Progenitor cell of endocrine pancreas (in vitro differentiated cells): Measurements from ENCODE around the gene AKAP9. TPM values are rescaled to one million over a fixed set of nuclear protein-coding genes. Genes with fewer than 3 reads are reported as not detected.

Experiments used
- DNase-seq: peaks from one replicate; pipeline ENCODE4 v3.0.0; 2021; ENCODE audit warnings: low spot score; ENCODE audit not compliant: unreplicated experiment
- H3K27ac Mint-ChIP-seq: 2 replicates; pipeline ENCODE4 v1.8.0; 2021; ENCODE audit warnings: mild to moderate bottlenecking, moderate library complexity, mixed read lengths
- H3K27me3 Mint-ChIP-seq: 2 replicates; pipeline ENCODE4 v1.8.0; 2021; ENCODE audit warnings: mixed read lengths
- H3K36me3 Mint-ChIP-seq: 2 replicates; pipeline ENCODE4 v1.8.0; 2022; ENCODE audit warnings: mixed read lengths; ENCODE audit not compliant: insufficient read depth
- H3K4me1 Mint-ChIP-seq: 2 replicates; pipeline ENCODE4 v1.8.0; 2021; ENCODE audit warnings: low read depth, mixed read lengths
- H3K4me3 Mint-ChIP-seq: 2 replicates; pipeline ENCODE4 v1.8.0; 2021; ENCODE audit warnings: low read depth, mild to moderate bottlenecking, moderate library complexity, mixed read lengths
- H3K9me3 Mint-ChIP-seq: 2 replicates; pipeline ENCODE4 v1.8.0; 2021; ENCODE audit warnings: low read depth, mixed read lengths
- total RNA-seq: library from RNA; stranded (reverse); gene quantifications from 2 replicates; pipeline ENCODE4 v1.2.1, GENCODE V29; 2021
- TF ChIP-seq, protein P1 (sequence below): fragments of 200-600 bp; sonication (generic); IDR thresholded peaks from one replicate; pipeline ENCODE4 v1.5.0; 2021; ENCODE audit warnings: antibody characterized with exemption, mild to moderate bottlenecking; ENCODE audit not compliant: unreplicated experiment

Gene AKAP9
- total RNA-seq, 1 donor from 2014 or later = 105 TPM

DNA sequence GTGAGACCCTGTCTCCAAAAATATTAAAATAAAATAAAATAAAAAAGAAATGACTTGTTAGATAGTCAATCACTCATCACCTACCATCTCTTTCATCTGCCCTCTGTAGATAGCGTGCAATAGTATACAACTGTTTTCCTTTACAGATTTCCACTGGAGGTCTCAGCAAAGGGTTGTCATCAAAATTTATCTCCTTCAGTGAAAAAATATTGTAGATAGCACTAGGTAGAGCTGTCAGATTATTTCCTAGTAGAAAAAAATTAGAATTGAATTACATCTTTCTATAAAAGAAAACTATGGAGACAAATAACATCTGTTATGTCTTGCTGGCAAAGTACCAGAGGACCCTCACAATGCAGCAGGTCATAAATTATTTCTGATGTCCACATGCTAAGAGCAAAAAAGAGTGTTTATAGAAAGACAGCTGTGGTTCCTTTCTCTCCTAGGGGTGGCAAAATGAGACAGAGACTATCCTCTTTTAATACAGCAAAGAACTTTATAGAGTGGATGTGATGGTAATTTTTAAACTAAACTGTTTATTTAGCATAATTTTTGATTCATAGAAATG is 209.9 kb downstream of the AKAP9 start:
- Mint-ChIP-seq H3K9me3 (no peaks in the 10 kb centered on the region), H3K4me1 (no peaks in the 10 kb centered on the region), H3K36me3 (no peaks in the 10 kb centered on the region), H3K27me3 (no peaks in the 10 kb centered on the region), H3K27ac (no peak overlapping the region), H3K4me3 (no peak overlapping the region)
- TF ChIP-seq, protein P1, sequence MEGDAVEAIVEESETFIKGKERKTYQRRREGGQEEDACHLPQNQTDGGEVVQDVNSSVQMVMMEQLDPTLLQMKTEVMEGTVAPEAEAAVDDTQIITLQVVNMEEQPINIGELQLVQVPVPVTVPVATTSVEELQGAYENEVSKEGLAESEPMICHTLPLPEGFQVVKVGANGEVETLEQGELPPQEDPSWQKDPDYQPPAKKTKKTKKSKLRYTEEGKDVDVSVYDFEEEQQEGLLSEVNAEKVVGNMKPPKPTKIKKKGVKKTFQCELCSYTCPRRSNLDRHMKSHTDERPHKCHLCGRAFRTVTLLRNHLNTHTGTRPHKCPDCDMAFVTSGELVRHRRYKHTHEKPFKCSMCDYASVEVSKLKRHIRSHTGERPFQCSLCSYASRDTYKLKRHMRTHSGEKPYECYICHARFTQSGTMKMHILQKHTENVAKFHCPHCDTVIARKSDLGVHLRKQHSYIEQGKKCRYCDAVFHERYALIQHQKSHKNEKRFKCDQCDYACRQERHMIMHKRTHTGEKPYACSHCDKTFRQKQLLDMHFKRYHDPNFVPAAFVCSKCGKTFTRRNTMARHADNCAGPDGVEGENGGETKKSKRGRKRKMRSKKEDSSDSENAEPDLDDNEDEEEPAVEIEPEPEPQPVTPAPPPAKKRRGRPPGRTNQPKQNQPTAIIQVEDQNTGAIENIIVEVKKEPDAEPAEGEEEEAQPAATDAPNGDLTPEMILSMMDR = no peak
- no peak for DNase-seq

GRCh38 chr7:92155108-92155739 is 214.6 kb downstream of the AKAP9 start:
- Mint-ChIP-seq H3K27me3 (no peaks in the 10 kb centered on the region), H3K36me3 (no peaks in the 10 kb centered on the region), H3K4me1 (no peaks in the 10 kb centered on the region), H3K4me3 (no peak overlapping the region), H3K9me3 (no peaks in the 10 kb centered on the region), H3K27ac (no peak overlapping the region)
- DNase-seq = no peak
- TF ChIP-seq, protein P1 = no peak

DNA sequence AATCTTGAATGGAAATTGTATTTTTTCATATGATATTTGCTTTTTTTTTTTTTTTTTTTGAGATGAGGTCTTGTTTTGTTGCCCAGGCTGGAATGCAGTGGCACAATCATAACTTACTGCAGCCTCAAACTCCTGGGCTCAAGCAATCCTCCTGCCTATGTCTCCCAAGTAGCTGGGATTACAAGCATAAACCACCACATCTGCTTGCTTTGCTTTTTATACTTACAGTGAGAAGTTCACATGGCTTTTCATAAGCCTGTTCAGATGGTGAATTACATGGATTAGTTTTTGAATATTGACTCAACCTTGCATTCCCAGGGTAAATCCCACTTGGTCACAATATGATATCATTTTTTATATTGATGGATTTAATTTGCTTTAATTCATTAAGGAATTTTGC is 216.3 kb downstream of the AKAP9 start:
- Mint-ChIP-seq H3K9me3 (no peaks in the 10 kb centered on the region), H3K36me3 (no peaks in the 10 kb centered on the region), H3K4me3 (no peak overlapping the region), H3K27ac (no peak overlapping the region), H3K4me1 (no peaks in the 10 kb centered on the region), H3K27me3 (no peaks in the 10 kb centered on the region)
- DNase-seq = no peak
- TF ChIP-seq, protein P1 = no peak

DNA sequence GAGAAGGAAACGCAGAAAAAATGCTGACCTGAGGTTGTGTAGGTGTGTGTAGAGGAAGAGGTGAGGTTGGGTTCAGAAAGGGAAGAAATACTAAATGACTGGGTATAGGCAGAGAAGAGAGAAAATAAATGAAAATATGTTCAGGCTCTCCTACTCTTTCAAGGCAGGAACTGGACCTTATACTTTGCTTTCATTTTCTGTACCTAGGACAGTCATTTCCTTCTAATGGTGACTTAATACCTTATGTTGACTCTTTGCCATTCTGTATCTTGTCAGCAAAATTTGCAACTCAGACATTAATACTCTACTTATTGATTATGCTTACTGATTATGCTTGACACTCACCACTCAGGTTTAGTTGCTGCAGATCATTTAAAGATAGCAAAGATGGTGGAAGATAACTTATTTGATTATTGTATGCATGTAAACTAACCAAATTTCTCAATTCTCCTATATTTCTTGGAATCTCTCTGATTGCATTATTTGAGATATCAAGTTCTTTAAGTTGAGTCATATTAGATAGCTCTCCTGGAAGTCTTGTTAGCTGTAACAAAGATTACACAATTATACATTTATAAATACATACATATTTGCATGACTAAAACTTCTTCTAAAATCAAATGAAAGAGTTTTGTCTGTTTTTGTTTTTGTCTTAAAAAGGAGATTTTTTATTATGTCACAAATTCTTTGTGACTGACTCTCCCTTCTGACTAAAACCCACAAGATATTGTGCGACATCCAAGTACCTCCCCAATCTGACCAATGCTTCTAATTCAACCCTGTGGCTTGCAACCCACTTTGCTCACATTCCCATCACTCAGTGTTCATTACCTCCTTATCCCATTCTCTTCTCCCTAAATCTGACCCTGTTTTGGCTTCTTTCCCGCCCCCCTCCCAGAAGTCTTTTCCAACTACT is 218.3 kb downstream of the AKAP9 start:
- no peaks in the 10 kb centered on the region for H3K27me3 Mint-ChIP-seq
- no peaks in the 10 kb centered on the region for H3K4me1 Mint-ChIP-seq

More for the DNA sequence above, 218.3 kb downstream of the AKAP9 start:
- H3K27ac Mint-ChIP-seq = no peak overlapping the region
- no peak overlapping the region for H3K4me3 Mint-ChIP-seq
- TF ChIP-seq, protein P1 = no peak
- no peaks in the 10 kb centered on the region for H3K36me3 Mint-ChIP-seq
- no peaks in the 10 kb centered on the region for H3K9me3 Mint-ChIP-seq
- no peak for DNase-seq

Other genes with a start within 250 kb of the AKAP9 start
- gene MTERF1, start 60.2 kb upstream of the AKAP9 start, total RNA-seq = 18.6 and 19.5 TPM in 2 replicates
- gene CYP51A1, start 193.6 kb downstream of the AKAP9 start, total RNA-seq = 79.8 and 89.8 TPM in 2 replicates
- gene LRRD1, start 238.3 kb downstream of the AKAP9 start, total RNA-seq = 0.31 and 0.34 TPM in 2 replicates